Activated T-helper 1 cell treated with anti-CD3 and anti-CD28 coated beads, Interleukin-2, amount 50 U/mL, for 16 hours (primary cell): Measurements from ENCODE around the gene MYEF2.

ENCODE experiments used
- DNase-seq, 2 donors: peaks; one replicate each; pipeline ENCODE4 v3.0.0-alpha.2; 2020; ENCODE audit warnings: low read depth in 1 of 2, low spot score in 1 of 2

The MYEF2 gene

DNA sequence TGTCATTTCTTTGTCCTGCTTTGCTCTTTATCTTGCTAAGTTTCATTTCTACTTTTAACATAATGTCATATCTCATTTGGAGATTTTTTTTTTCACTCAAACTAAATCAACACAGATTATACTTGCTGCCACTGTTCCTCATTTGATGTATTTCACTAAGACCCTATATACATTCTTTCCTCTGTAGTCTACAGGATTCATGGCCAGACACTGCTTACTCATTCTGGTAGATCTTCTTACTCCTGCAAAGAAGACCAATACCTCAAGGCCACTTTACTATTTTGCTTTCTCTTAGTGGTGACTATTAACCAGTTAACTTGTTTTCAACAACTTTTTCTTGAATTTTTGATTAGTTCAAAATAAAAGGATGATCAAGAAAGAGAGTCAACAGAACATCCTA lies 30.7 kb downstream of the MYEF2 start:
- DNase-seq, result no peak

DNA sequence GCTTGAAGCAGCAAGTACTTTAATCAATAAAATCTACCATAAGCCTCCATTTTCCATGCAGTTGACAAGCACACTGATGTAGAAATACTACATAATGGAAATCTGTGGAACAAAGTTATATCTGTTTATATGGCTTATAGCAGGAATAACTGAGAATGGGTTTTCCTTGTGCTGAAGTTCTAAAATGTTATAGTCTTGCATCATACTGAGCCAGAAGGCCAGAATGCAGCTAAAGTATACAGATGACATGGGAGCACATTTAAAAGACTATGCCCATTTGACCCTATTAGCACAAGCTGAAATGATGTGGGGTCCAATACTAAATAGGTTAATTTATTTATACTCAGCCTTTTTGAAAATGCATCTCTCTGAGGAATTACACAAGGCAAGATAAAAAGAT lies 32.2 kb downstream of the MYEF2 start:
- no peak for DNase-seq

GRCh38 chr15:48144889-48145288 lies 33.2 kb downstream of the MYEF2 start:
- no peak for DNase-seq

GRCh38 chr15:48143856-48144255 lies 34.2 kb downstream of the MYEF2 start:
- no peak for DNase-seq

GRCh38 chr15:48132874-48133273 lies 45.2 kb downstream of the MYEF2 start:
- DNase-seq, result no peak

- DNase-seq, result no peak
Measured at GRCh38 chr15:48131324-48131723, 46.8 kb downstream of the MYEF2 start.

DNA sequence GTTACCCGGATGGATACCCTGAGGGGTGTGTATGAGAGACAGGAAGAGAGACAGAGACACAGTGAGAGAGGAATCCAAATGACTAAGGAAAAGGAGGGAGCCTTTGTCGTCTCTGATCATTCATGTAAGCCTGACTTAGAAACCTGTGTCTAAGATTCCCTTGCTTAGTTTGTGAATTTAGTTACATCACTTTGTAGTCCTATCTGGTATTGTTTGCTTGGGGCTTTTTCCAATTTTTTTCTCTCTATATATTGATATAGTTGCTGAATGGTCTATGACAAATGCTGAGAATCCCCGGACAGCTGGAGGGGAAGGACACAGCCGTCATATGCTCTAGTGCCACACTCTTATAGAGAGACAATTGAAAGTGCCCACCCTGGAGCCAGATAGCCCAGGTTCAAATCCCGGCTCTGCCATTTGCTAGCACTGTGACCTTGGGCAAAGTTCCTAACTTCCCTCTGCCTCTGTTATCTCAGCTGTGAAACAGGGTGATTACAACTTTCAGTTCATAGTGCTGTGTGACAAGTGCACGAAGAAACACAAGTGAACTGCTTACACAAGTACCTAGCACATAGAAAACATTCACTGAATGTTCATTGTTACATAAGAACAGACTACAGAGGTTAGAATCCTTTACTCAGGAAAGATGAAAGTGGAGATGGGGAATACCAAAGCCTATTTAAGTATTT lies 51.3 kb downstream of the MYEF2 start:
- no peak for DNase-seq

DNA sequence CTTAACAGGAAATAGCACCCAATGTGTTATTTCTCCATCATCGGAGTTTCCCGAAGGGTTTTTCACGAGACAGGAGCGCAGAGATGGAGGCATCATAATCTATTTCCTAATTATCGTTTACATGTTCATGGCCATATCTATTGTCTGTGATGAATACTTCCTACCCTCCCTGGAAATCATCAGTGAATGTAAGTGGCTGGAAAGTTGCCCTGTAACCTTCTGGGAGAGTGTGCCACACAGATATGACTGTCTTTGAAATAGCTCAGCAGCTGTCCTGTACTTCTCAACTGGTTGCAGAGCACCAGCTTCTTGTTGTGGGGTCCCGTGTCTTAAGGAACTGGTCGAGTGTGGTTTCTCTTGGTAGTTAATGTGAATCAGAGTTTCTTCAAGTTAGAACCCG lies 56.2 kb downstream of the MYEF2 start:
- no peak for DNase-seq

GRCh38 chr15:48120745-48121144 lies 57.4 kb downstream of the MYEF2 start, which contains the start of gene SLC24A5:
Gene SLC24A5, plus strand, starts transcription at chr15:48120990. Its CDS starts 55 bp downstream, at chr15:48121045.
- DNase-seq, result no peak

- no peak for DNase-seq
Measured at GRCh38 chr15:48119277-48119676, 58.8 kb downstream of the MYEF2 start.

GRCh38 chr15:48112242-48112641 lies 65.9 kb downstream of the MYEF2 start:
- DNase-seq, result no peak

DNA sequence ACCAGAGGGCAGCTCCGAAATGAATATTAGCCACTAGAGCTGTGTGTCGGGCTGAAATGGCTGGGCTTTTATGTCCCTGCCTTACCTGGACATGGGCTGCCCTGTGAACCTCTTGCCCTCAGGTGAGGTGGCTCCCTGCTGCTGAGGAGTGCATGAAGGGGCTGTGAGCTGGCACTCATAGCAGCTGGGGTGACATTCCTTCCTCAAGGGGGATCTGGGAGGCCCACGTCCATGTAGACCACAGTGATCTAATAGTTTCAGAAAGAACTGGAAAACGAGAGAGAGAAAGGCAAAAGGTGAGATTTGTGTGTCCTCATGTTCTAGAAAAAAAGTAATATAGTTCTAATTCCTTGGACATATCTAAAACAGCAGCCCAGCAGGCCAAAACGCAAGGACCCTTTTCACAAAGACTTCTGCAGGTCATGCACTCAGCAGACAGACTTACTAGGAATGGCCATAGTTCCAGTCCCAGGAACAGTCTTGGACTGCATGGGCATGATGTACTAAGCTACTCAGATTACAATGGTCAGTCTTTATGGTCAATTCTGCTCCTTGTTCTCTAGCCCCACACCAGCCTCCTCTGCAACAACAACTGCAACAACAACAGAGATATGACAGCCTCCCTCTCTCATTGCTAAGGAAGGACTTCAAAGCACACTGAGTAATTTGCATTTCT lies 68.1 kb downstream of the MYEF2 start:
- no peak for DNase-seq

GRCh38 chr15:48109212-48109611 lies 68.9 kb downstream of the MYEF2 start:
- DNase-seq, result no peak

DNA sequence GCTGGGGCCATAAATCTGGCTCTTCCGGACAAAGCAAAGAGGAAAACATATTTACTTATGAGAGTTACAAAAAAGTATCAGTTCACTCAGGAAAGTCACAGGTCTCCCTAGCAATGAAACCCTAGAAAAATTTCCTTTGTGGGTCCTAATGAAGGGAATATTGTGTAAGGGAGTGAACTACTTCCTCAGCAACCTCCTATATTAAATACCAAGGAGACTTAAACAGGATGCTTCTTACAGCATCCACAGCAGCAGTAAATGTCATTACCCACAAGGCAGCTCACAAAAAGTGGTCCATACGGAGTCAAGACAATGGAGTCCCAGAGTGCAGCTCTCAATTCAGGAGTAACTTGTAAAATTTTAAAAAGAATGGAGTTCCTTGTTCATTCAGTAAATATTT lies 72.2 kb downstream of the MYEF2 start:
- no peak for DNase-seq

DNA sequence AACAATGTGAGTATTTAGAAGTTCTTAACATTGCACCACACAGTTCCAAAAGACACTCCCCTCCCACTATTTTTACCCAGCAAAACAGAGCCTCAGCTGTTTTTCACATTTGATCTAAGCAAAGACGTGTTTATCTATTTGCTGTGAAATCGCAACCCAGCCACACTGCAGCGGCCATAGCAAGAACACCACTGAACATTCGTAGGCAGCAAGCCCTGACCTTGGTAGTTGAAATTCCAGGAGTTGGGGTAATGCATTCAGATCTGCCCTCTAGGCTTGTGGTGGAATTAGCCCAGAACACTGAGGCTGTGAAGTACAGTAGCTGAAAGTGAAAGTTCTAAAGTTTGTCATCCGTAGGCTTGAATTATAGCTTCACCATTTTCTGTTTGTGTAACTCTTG lies 74.4 kb downstream of the MYEF2 start:
- no peak for DNase-seq

DNA sequence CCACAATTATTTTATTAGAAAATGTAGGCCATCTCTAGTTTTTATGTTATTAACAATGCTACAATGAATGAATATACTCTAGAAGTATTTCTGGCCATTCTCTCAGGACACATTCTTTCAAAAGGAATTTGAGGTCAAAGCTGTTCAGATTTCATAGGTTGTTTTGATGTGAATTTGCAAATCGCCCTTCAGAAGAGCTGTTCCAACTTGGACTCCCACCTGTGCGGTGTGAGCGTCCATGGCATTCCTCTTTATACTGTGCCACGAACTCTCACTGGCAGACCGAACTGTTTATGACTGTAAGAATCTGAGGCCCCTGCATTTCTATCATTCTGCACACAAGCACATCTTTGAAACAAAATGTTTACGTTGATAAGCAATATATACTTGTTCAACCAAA lies 75.9 kb downstream of the MYEF2 start:
- DNase-seq, result no peak

- DNase-seq, result no peak
Measured at GRCh38 chr15:48101376-48101961, 76.6 kb downstream of the MYEF2 start.

DNA sequence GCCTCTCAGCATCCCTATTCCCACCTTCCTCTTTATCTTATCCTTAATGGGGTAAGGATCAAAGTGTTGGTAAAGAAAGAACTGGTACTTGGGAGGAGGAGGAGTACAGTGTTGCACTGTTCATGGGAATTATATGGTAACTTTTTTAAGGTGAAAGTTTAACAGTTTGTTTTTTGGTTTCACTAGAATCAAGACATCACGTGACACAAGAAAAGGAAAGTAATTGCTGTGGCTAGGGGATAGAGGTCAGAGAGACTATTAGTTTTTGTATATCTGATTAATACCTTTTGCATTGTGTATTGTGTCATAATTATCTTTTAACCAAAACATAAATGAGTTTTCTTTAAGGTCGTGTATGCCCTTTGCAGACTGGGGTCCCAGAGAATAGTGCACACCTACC lies 80.8 kb downstream of the MYEF2 start:
- no peak for DNase-seq

DNA sequence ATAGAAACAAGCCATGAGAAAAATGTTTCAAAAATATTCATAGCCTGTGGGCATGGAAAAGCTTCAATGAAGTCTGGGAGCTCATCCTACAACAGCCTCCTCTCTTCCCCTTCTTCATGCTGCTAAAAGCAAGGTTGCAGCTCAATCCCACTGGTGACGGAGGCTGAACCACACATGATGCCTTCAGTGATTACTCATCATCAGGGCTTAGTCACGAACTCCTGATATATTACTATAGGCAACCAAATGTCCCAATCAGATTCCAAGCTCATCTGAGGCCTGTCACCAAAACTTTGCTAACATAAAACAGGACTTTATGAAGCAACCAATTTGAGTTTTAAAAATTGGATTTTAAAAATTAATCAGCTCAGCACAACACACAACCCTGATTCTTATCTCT lies 81.3 kb downstream of the MYEF2 start:
- no peak for DNase-seq

DNA sequence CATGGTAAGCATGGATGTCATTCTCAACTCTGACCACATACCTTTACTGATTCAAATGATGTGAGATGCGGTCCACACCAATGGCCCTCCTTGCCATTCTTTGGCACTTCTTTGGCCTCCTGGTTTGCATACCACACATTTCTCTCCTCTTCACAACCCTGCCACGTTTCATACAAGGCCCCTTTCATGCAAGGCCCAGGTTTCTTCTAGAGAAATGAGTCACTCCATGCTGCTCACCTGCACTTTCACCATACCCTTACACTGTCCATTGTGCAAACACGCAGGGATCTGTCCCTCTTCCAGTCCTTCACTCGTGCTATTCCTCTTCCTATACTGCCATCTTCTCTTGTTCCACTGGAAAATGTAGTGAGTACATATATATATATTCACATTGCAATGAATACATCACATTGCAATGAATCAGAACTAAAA lies 81.7 kb downstream of the MYEF2 start:
- no peak for DNase-seq

DNA sequence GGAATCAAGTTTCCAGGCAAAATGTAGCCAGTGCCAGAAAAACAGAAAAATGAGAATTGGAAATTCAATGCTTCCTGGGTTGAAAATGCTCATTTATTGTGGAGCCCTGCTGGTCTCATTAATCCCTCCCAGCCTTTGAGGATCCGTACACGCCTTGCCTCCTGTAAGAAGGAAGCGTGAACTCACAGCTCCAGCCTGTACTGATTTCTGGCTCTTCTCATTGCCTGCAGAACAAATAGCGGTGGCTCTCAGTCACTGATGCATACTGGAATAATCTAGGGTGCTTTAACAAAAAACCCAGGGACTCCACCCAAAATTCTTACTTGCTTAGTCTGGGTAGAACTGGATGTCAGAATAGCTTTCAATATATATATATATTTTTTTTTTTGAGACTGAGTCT lies 86.6 kb downstream of the MYEF2 start:
- no peak for DNase-seq

GRCh38 chr15:48090666-48091065 lies 87.4 kb downstream of the MYEF2 start:
- no peak for DNase-seq

DNA sequence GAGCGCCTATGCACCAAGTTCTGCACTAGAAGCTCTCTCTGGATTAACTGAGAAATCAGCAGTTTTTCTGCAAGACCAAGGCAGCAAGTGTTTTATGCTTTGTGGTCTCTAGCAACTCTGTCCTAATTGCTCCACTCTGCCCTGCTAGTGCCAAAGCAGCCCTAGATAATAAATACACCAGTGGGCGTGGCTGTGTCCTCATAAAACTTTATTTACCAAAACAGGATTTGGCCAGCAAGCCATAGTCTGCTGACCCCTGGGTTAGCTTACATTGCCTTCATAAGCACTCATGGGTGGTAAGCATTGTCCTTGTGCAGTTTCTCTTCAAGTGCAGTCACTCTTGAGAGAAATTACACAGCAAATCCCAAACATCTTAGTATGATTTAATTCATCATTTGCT lies 88.0 kb downstream of the MYEF2 start:
- no peak for DNase-seq
